ENCODE data around the gene TLE5.

DNA sequence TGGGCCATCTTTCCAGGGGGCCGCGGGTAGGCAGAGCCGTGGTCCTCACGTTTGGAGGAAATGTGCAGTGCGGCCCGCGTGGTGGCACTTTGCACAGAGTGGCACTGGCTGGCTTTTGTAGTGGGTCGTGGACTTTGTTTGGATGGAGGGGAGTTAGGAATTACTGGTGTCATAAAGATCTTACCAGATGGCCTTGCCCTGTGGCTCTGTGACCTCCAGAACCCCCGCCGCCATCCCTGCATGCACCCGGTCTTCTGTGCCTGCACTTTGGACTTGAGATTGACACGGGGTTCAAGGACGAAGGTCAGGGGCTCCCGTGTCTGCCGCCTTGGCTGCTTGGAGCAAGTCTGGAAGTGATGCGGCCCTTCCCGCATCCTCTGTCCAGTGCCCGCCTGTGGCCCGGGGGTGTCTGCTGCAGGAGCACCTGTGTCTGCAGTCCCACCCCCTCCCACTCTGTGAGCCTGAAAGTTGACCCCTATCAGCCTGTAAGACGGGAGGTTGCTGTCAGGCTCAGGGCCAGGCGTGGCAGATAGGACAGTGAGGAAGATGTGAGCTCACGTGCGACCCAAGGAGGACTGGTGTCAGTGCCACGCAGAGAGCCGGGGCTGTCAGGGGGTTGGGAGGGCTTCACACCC, 34.1 kb upstream of the TLE5 start:
- TF ChIP-seq POLR2AphosphoS5 (IDR thresholded peaks at IDR 0.05) = no peak
- TF ChIP-seq, protein P1, sequence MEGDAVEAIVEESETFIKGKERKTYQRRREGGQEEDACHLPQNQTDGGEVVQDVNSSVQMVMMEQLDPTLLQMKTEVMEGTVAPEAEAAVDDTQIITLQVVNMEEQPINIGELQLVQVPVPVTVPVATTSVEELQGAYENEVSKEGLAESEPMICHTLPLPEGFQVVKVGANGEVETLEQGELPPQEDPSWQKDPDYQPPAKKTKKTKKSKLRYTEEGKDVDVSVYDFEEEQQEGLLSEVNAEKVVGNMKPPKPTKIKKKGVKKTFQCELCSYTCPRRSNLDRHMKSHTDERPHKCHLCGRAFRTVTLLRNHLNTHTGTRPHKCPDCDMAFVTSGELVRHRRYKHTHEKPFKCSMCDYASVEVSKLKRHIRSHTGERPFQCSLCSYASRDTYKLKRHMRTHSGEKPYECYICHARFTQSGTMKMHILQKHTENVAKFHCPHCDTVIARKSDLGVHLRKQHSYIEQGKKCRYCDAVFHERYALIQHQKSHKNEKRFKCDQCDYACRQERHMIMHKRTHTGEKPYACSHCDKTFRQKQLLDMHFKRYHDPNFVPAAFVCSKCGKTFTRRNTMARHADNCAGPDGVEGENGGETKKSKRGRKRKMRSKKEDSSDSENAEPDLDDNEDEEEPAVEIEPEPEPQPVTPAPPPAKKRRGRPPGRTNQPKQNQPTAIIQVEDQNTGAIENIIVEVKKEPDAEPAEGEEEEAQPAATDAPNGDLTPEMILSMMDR (IDR thresholded peaks at IDR 0.05) = no peak
